GM12864 (cell line): ENCODE results near the gene KREMEN1.

Experiments
- DNase-seq: peaks from one replicate; pipeline ENCODE4 v3.0.0-alpha.2; 2011; ENCODE audit warnings: low read depth
- H3K4me3 ChIP-seq: 2 replicates; pipeline ENCODE4 v1.5.1; 2011; ENCODE audit warnings: mild to moderate bottlenecking, low read depth, low read length, control low read depth
- CTCF ChIP-seq: IDR thresholded peaks from 2 replicates; pipeline ENCODE4 v1.5.1; 2011; ENCODE audit warnings: low read depth, mild to moderate bottlenecking, moderate library complexity, low read length, control low read depth, inconsistent platforms; ENCODE audit errors: missing control alignments

The KREMEN1 gene

GRCh38 chr22:29125443-29125778 is 52.6 kb downstream of the KREMEN1 start:
- no peak overlapping the region for H3K4me3 ChIP-seq
- no peak for TF ChIP-seq CTCF
- DNase-seq, result no peak

- DNase-seq, result no peak
- no peak for TF ChIP-seq CTCF
- no peak overlapping the region for H3K4me3 ChIP-seq
Observed at GRCh38 chr22:29125844-29126243, 53.0 kb downstream of the KREMEN1 start.

- TF ChIP-seq CTCF, result no peak
- no peak overlapping the region for H3K4me3 ChIP-seq
- DNase-seq, result no peak
Observed at GRCh38 chr22:29126670-29127395, 54.0 kb downstream of the KREMEN1 start.

- no peak for TF ChIP-seq CTCF
Observed at GRCh38 chr22:29128891-29129807, 56.3 kb downstream of the KREMEN1 start.

GRCh38 chr22:29129808-29130140 is 56.9 kb downstream of the KREMEN1 start:
- no peak for DNase-seq

More at GRCh38 chr22:29128891-29129807, 56.3 kb downstream of the KREMEN1 start:
- H3K4me3 ChIP-seq, result no peak overlapping the region
- DNase-seq, result no peak

GRCh38 chr22:29130476-29130875 is 57.6 kb downstream of the KREMEN1 start:
- H3K4me3 ChIP-seq, result no peak overlapping the region
- TF ChIP-seq CTCF, result no peak
- DNase-seq, result no peak

More at GRCh38 chr22:29129808-29130140, 56.9 kb downstream of the KREMEN1 start:
- H3K4me3 ChIP-seq, result no peak overlapping the region
- TF ChIP-seq CTCF, result no peak
